Adipose tissue (tissue), 3 donors: ENCODE results near the gene TTC4. TPM values are rescaled to one million over a fixed set of nuclear protein-coding genes. Genes with fewer than 3 reads are reported as not detected.

Source experiments
- H3K27ac ChIP-seq: one replicate; pipeline ENCODE4 v1.5.1; 2013; ENCODE audit warnings: low read depth, low read length
- WGBS, 3 donors: extraction: QIAGEN DNeasy Blood & Tissue Kit; methylation state at CpG; one replicate each; pipeline ENCODE4 v1.1.7; 2013; 5-methylcytosine and 5-hydroxymethylcytosine counted together
- polyA plus RNA-seq, 3 donors: library from polyadenylated mRNA; stranded (reverse); fragments of 200-250 nt; gene quantifications; one replicate each; pipeline ENCODE4 v1.2.3, GENCODE V29; 2013
- donor health status: healthy with polysubstance abuse.
- donor health status: Bipolar disorder and iron deficiency.
- donor health status: healthy.

TTC4 gene
- polyA plus RNA-seq, 3 donors: 8.1 to 13.5 (median 13.1) TPM

- no peak overlapping the region for H3K27ac ChIP-seq
- WGBS, 3 donors: 83 to 90% (median 87%) methylated on average over 11 of the region's 11 CpGs
Observed at GRCh38 chr1:54699936-54700525, 15.6 kb upstream of the TTC4 start.

GRCh38 chr1:54701066-54701465 lies 14.6 kb upstream of the TTC4 start:
- WGBS, 3 donors: 92% methylated on average over 9 of the region's 9 CpGs

GRCh38 chr1:54701996-54702395 lies 13.7 kb upstream of the TTC4 start:
- H3K27ac ChIP-seq: no peak overlapping the region
- 78 to 95% (median 92%) methylated on average over 11 of the region's 11 CpGs for WGBS, 3 donors

More at GRCh38 chr1:54701066-54701465, 14.6 kb upstream of the TTC4 start:
- no peak overlapping the region for H3K27ac ChIP-seq

GRCh38 chr1:54703471-54703870 lies 12.2 kb upstream of the TTC4 start:
- WGBS, 3 donors: 91 to 93% (median 92%) methylated on average over 10 of the region's 10 CpGs
- H3K27ac ChIP-seq: no peak overlapping the region

GRCh38 chr1:54705153-54705552 lies 10.5 kb upstream of the TTC4 start:
- H3K27ac ChIP-seq: no peak overlapping the region
- 76 to 84% (median 81%) methylated on average over 2 of the region's 2 CpGs for WGBS, 3 donors

- H3K27ac ChIP-seq: no peak overlapping the region
- 77 to 90% (median 83%) methylated on average over 4 of the region's 4 CpGs for WGBS, 3 donors
Observed at GRCh38 chr1:54706419-54706818, 9.2 kb upstream of the TTC4 start.

- H3K27ac ChIP-seq: no peak overlapping the region
Observed at GRCh38 chr1:54708385-54708784, 7.3 kb upstream of the TTC4 start.

- H3K27ac ChIP-seq: no peak overlapping the region
- 56 to 82% (median 78%) methylated on average over 8 of the region's 8 CpGs for WGBS, 3 donors
Observed at GRCh38 chr1:54709547-54710292, 5.9 kb upstream of the TTC4 start.

- H3K27ac ChIP-seq: no peak overlapping the region
- WGBS, 3 donors: 71 to 84% (median 74%) methylated on average over 3 of the region's 3 CpGs
Observed at GRCh38 chr1:54710434-54710833, 5.2 kb upstream of the TTC4 start.

GRCh38 chr1:54710841-54711240 lies 4.8 kb upstream of the TTC4 start:
- no peak overlapping the region for H3K27ac ChIP-seq
- 65 to 83% (median 77%) methylated on average over 6 of the region's 6 CpGs for WGBS, 3 donors

- no peak overlapping the region for H3K27ac ChIP-seq
- WGBS, 3 donors: 87 to 90% (median 89%) methylated on average over 10 of the region's 10 CpGs
Observed at GRCh38 chr1:54711536-54711935, 4.1 kb upstream of the TTC4 start.

GRCh38 chr1:54714881-54715492 lies 674 bp upstream of the TTC4 start:
- 87 to 94% (median 93%) methylated on average over 7 of the region's 7 CpGs for WGBS, 3 donors
- no peak overlapping the region for H3K27ac ChIP-seq

GRCh38 chr1:54716299-54717047 lies 812 bp downstream of the TTC4 start:
- 30 to 46% (median 43%) methylated on average over 8 of the region's 8 CpGs for WGBS, 3 donors
- no peak overlapping the region for H3K27ac ChIP-seq

GRCh38 chr1:54721719-54722118 lies 6.1 kb downstream of the TTC4 start:
- no peak overlapping the region for H3K27ac ChIP-seq

GRCh38 chr1:54723985-54724384 lies 8.3 kb downstream of the TTC4 start:
- H3K27ac ChIP-seq: no peak overlapping the region

- H3K27ac ChIP-seq: no peak overlapping the region
- WGBS, 3 donors: 97 to 100% (median 100%) methylated on average over 1 of the region's 1 CpG
Observed at GRCh38 chr1:54724771-54725170, 9.1 kb downstream of the TTC4 start.

- no peak overlapping the region for H3K27ac ChIP-seq
Observed at GRCh38 chr1:54728027-54728426, 12.4 kb downstream of the TTC4 start.

GRCh38 chr1:54736685-54737084 lies 21.0 kb downstream of the TTC4 start:
- WGBS, 3 donors: 94 to 97% (median 95%) methylated on average over 5 of the region's 5 CpGs

More at GRCh38 chr1:54728027-54728426, 12.4 kb downstream of the TTC4 start:
- 73 to 90% (median 87%) methylated on average over 3 of the region's 3 CpGs for WGBS, 3 donors

GRCh38 chr1:54738244-54738643 lies 22.6 kb downstream of the TTC4 start:
- 84 to 95% (median 93%) methylated on average over 6 of the region's 6 CpGs for WGBS, 3 donors

More at GRCh38 chr1:54736685-54737084, 21.0 kb downstream of the TTC4 start:
- no peak overlapping the region for H3K27ac ChIP-seq

More at GRCh38 chr1:54738244-54738643, 22.6 kb downstream of the TTC4 start:
- H3K27ac ChIP-seq: no peak overlapping the region
